BLaER1 treated with 17β-estradiol and CSF1 and Interleukin-3, amounts not matched to agents 10 nM and 100 nM (cell line): ENCODE measurements around the gene CLTA.

Source experiments
- H3K27ac ChIP-seq, 11 experiments: shearing (Covaris generic); formaldehyde crosslinking; 2 replicates each; pipeline ENCODE4 v1.8.1; 2022
- H3K27me3 ChIP-seq, 11 experiments: shearing (Covaris generic); formaldehyde crosslinking; 2 replicates each; pipeline ENCODE4 v1.8.1; 2022
- H3K36me3 ChIP-seq, 11 experiments: shearing (Covaris generic); formaldehyde crosslinking; 2 replicates each; pipeline ENCODE4 v1.8.1; 2022
- H3K4me1 ChIP-seq, 10 experiments: shearing (Covaris generic); formaldehyde crosslinking; 2 replicates each; pipeline ENCODE4 v1.8.1; 2022
- H3K4me2 ChIP-seq, 11 experiments: shearing (Covaris generic); formaldehyde crosslinking; 2 replicates each; pipeline ENCODE4 v1.8.1; 2022
- H3K4me3 ChIP-seq, 10 experiments: shearing (Covaris generic); formaldehyde crosslinking; 2 replicates each; pipeline ENCODE4 v1.8.1; 2022
- H3K9ac ChIP-seq, 11 experiments: shearing (Covaris generic); formaldehyde crosslinking; 2 replicates each; pipeline ENCODE4 v1.8.1; 2022
- H3K9me3 ChIP-seq, 11 experiments: shearing (Covaris generic); formaldehyde crosslinking; replicated peaks in 1 of 11; 2 replicates each; pipeline ENCODE4 v1.8.1; 2022
- H4K20me1 ChIP-seq, 11 experiments: shearing (Covaris generic); formaldehyde crosslinking; 2 replicates each; pipeline ENCODE4 v1.8.1; 2022
- Cebpa-rat ChIP-seq, 11 experiments: shearing (Covaris generic); IDR thresholded peaks; 2 replicates each; pipeline ENCODE4 v1.8.1; 2022

Gene CLTA

DNA sequence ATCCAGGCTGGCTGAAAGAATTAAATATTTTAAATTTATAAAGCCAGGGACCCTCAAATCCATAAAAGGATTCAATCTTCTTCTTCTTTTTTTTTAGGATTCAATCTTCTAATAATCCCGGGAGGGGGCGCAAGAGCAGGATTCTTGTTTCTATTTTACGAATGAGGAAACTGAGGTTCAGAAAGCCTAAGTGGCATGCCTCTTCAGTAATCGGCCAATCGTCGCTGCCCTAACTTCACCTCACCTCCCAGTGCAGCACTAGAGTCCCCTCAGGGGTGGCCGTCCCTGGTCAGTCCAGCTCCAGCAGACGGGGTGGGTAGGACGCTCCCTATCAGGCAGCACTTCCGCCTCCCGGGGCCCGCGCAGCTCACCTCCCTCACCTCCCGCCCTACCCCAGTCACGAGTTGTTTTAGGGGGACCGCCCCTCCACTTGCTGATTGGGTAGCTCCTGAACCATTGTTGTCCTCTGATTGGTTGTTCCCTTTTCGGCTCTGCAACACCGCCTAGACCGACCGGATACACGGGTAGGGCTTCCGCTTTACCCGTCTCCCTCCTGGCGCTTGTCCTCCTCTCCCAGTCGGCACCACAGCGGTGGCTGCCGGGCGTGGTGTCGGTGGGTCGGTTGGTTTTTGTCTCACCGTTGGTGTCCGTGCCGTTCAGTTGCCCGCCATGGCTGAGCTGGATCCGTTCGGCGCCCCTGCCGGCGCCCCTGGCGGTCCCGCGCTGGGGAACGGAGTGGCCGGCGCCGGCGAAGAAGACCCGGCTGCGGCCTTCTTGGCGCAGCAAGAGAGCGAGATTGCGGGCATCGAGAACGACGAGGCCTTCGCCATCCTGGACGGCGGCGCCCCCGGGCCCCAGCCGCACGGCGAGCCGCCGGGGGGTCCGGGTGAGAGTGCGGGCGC, at the start of gene CLTA:
Gene CLTA, plus strand, starts transcription at position 534 of the 902 bp plus-strand sequence. Its CDS starts 136 bp downstream, at position 670.
- H3K9me3 ChIP-seq, result no peaks in the 10 kb centered on the region
- H3K4me3 ChIP-seq, result peak within 1 kb of the TSS; percentile 79 to 99 (median 94)
- H3K36me3 ChIP-seq, result peaks cover 5 to 27% (median 17%) of the 10 kb centered on the region in 11 experiments; a peak in 21 of 22 replicates
- H3K9ac ChIP-seq, result peak within 1 kb of the TSS; percentile 95 to 99 (median 97)
- no peak for TF ChIP-seq Cebpa-rat (IDR thresholded peaks at IDR 0.05)
- H3K27me3 ChIP-seq, result no peaks in the 10 kb centered on the region
- peak within 1 kb of the TSS; percentile 93 to 99 (median 96) for H3K27ac ChIP-seq
- peaks cover 42 to 48% (median 44%) of the 10 kb centered on the region in 11 experiments for H4K20me1 ChIP-seq
- H3K4me1 ChIP-seq, result peaks cover 47 to 56% (median 49%) of the 10 kb centered on the region in 10 experiments
- peak within 1 kb of the TSS; percentile 95 to 99 (median 97) for H3K4me2 ChIP-seq

- H3K9me3 ChIP-seq, result peaks cover 5 to 17% (median 11%) of the 10 kb centered on the region in 11 experiments; a peak in 16 of 22 replicates
- H3K36me3 ChIP-seq, result peaks cover 0 to 27% (median 14%) of the 10 kb centered on the region in 11 experiments; a peak in 15 of 22 replicates
- H3K27ac ChIP-seq, result peak overlapping the region; percentile 76 to 89 (median 87); a peak in 21 of 22 replicates
- TF ChIP-seq Cebpa-rat (IDR thresholded peaks at IDR 0.05), result no peak
- H4K20me1 ChIP-seq, result peaks cover 0 to 12% (median 0%) of the 10 kb centered on the region in 11 experiments; a peak in 1 of 22 replicates
- no peaks in the 10 kb centered on the region for H3K27me3 ChIP-seq
- H3K4me2 ChIP-seq, result peak overlapping the region; percentile 91 to 100 (median 98)
- peak overlapping the region in 2 of 10 experiments; percentile 55 to 63; a peak in 1 of 20 replicates for H3K4me3 ChIP-seq
- H3K4me1 ChIP-seq, result peaks cover 82 to 93% (median 87%) of the 10 kb centered on the region in 10 experiments
- peak overlapping the region; percentile 67 to 80 (median 77); a peak in 20 of 22 replicates for H3K9ac ChIP-seq
Measured at GRCh38 chr9:36141288-36141687, 49.4 kb upstream of the CLTA start.

- Histone ChIP-seq H3K36me3 (peaks cover 0 to 32% (median 15%) of the 10 kb centered on the region in 11 experiments; a peak in 15 of 22 replicates), H3K27me3 (no peaks in the 10 kb centered on the region), H3K4me2 (peak overlapping the region; percentile 91 to 100 (median 98)), H3K4me3 (peak overlapping the region in 4 of 10 experiments; percentile 17 to 63 (median 51); a peak in 6 of 20 replicates), H3K4me1 (peaks cover 82 to 98% (median 89%) of the 10 kb centered on the region in 10 experiments), H3K27ac (peak overlapping the region; percentile 76 to 89 (median 87); a peak in 21 of 22 replicates), H3K9me3 (peaks cover 5 to 18% (median 11%) of the 10 kb centered on the region in 11 experiments; a peak in 16 of 22 replicates), H3K9ac (peak overlapping the region; percentile 70 to 81 (median 78); a peak in 20 of 22 replicates), H4K20me1 (peaks cover 0 to 12% (median 0%) of the 10 kb centered on the region in 11 experiments; a peak in 1 of 22 replicates)
- no peak for TF ChIP-seq Cebpa-rat (IDR thresholded peaks at IDR 0.05)
Measured at GRCh38 chr9:36141761-36142160, 49.0 kb upstream of the CLTA start.

DNA sequence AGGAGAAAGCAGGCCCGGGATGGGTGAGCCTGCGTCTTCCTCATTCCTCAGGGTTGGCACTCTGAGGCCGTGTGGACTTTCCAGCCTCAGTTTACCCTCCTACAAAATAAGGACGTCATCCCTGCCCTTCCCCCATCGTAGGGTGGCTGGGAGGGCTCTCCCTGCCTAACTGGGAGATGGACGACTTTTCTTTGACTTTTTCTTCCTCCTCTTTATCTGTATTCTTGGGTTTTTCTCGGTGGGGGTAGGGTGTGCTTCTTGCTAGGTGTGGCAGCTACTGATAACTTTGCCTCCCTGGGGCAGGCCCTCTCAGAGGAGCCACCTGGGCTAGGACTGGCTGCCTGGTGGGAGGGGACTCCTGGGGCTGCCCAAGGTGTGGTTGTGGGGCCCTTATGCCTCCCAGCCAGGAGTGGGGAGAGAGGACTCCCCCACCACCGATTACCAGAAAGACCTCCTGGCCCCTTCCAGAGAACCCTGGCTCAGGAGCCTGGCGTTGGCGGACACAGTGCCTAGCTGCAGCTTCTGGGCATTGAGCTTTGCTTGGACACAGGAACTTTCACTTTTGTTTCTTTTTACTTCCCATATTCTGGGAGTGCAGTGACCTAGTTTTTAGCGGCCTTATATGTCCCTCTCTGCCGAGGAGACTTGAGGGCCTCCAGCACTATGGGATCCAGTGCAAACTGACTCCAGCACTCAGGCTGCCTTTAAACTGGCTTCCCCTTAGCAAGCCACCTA, 48.0 kb upstream of the CLTA start:
- Histone ChIP-seq H3K36me3 (peaks cover 0 to 41% (median 23%) of the 10 kb centered on the region in 11 experiments; a peak in 18 of 22 replicates), H3K27ac (peak overlapping the region; percentile 76 to 89 (median 87)), H3K4me1 (peaks cover 74 to 100% (median 90%) of the 10 kb centered on the region in 10 experiments), H3K27me3 (no peaks in the 10 kb centered on the region), H3K4me2 (peak overlapping the region; percentile 91 to 100 (median 98)), H3K9ac (peak overlapping the region; percentile 70 to 81 (median 78)), H4K20me1 (peaks cover 0 to 6% (median 0%) of the 10 kb centered on the region in 11 experiments; a peak in 2 of 22 replicates), H3K4me3 (peak overlapping the region; percentile 26 to 63 (median 42); a peak in 19 of 20 replicates), H3K9me3 (peaks cover 5 to 18% (median 11%) of the 10 kb centered on the region in 11 experiments; a peak in 16 of 22 replicates)
- no peak for TF ChIP-seq Cebpa-rat (IDR thresholded peaks at IDR 0.05)

DNA sequence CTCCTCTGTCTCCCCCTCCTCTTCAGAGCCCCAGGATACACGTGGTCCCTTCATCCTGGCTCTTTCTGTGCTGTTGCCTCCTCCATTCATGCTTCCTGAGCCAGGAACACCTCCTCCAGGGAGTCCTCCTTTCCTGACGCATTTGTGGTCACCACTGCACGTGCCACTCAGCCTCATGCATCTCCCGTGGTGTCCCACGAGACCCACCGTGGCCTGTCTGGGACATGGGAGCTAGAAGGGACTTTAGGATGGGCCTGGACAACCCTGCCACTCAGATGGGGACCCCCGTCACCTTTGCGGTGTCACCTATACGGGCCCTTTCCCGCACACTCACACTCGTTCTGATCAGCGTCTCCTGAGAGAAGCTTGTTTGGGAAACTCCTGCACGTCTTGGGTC, 47.5 kb upstream of the CLTA start:
- H4K20me1 ChIP-seq, result peaks cover 0 to 6% (median 0%) of the 10 kb centered on the region in 11 experiments; a peak in 1 of 22 replicates
- H3K4me2 ChIP-seq, result peak overlapping the region; percentile 91 to 100 (median 98)
- H3K9ac ChIP-seq, result peak overlapping the region; percentile 70 to 81 (median 78)
- peaks cover 0 to 47% (median 25%) of the 10 kb centered on the region in 11 experiments; a peak in 18 of 22 replicates for H3K36me3 ChIP-seq
- no peak for TF ChIP-seq Cebpa-rat (IDR thresholded peaks at IDR 0.05)
- peak overlapping the region in 5 of 10 experiments; percentile 26 to 63 (median 47); a peak in 9 of 20 replicates for H3K4me3 ChIP-seq
- peaks cover 5 to 18% (median 11%) of the 10 kb centered on the region in 11 experiments; a peak in 16 of 22 replicates for H3K9me3 ChIP-seq
- peak overlapping the region; percentile 76 to 89 (median 87) for H3K27ac ChIP-seq
- no peaks in the 10 kb centered on the region for H3K27me3 ChIP-seq
- H3K4me1 ChIP-seq, result peaks cover 75 to 100% (median 90%) of the 10 kb centered on the region in 10 experiments

- Histone ChIP-seq H3K4me2 (peak overlapping the region; percentile 67 to 100 (median 98)), H4K20me1 (peaks cover 0 to 6% (median 0%) of the 10 kb centered on the region in 11 experiments; a peak in 1 of 22 replicates), H3K36me3 (peaks cover 0 to 54% (median 25%) of the 10 kb centered on the region in 11 experiments; a peak in 18 of 22 replicates), H3K4me1 (peaks cover 76 to 100% (median 90%) of the 10 kb centered on the region in 10 experiments), H3K4me3 (peak overlapping the region in 2 of 10 experiments; percentile 41 to 52; a peak in 4 of 20 replicates), H3K9ac (peak overlapping the region in 5 of 11 experiments; percentile 7 to 52 (median 37); a peak in 7 of 22 replicates), H3K27ac (peak overlapping the region in 10 of 11 experiments; percentile 4 to 89 (median 86); a peak in 17 of 22 replicates), H3K27me3 (no peaks in the 10 kb centered on the region), H3K9me3 (peaks cover 5 to 18% (median 11%) of the 10 kb centered on the region in 11 experiments; a peak in 16 of 22 replicates)
- peak in 2 of 11 experiments; percentile 17 to 24; a peak in 1 of 22 replicates for TF ChIP-seq Cebpa-rat (IDR thresholded peaks at IDR 0.05)
Measured at GRCh38 chr9:36144309-36145232, 46.1 kb upstream of the CLTA start.

DNA sequence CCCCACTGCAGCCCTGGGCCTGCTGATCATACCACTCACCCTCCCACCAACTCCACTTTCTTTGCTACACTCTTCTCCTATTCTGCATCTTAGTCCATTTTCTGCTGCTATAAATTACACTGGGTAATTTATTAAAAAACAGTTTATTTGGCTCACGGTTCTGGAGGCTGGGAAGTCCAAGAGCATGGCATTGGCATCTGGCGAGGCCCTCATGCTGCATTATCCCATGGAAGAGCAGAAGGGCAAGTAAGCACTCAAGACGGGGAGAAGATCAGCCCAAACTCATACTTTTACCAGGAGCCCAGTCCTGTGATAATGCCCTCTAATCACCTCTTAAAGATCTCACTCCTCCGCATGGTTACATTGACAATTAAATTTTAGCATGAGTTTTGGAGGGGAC, 44.8 kb upstream of the CLTA start:
- H3K9me3 ChIP-seq, result peaks cover 5 to 18% (median 11%) of the 10 kb centered on the region in 11 experiments; a peak in 16 of 22 replicates
- H3K4me2 ChIP-seq, result peak overlapping the region in 5 of 11 experiments; percentile 92 to 99 (median 98); a peak in 8 of 22 replicates
- no peak overlapping the region for H3K4me3 ChIP-seq
- peaks cover 76 to 100% (median 90%) of the 10 kb centered on the region in 10 experiments for H3K4me1 ChIP-seq
- peaks cover 0 to 55% (median 25%) of the 10 kb centered on the region in 11 experiments; a peak in 18 of 22 replicates for H3K36me3 ChIP-seq
- no peak for TF ChIP-seq Cebpa-rat (IDR thresholded peaks at IDR 0.05)
- H4K20me1 ChIP-seq, result peaks cover 0 to 6% (median 0%) of the 10 kb centered on the region in 11 experiments; a peak in 1 of 22 replicates
- no peaks in the 10 kb centered on the region for H3K27me3 ChIP-seq
- no peak overlapping the region for H3K9ac ChIP-seq
- no peak overlapping the region for H3K27ac ChIP-seq
